Measurements from ENCODE around the gene GOLM1.
"Not testable (repeated sequence)": the region's sequence is repeated elsewhere in the genome, so short reads cannot be mapped to it uniquely, and the experiment has no call there.

GOLM1 gene, protein sequence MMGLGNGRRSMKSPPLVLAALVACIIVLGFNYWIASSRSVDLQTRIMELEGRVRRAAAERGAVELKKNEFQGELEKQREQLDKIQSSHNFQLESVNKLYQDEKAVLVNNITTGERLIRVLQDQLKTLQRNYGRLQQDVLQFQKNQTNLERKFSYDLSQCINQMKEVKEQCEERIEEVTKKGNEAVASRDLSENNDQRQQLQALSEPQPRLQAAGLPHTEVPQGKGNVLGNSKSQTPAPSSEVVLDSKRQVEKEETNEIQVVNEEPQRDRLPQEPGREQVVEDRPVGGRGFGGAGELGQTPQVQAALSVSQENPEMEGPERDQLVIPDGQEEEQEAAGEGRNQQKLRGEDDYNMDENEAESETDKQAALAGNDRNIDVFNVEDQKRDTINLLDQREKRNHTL

DNA sequence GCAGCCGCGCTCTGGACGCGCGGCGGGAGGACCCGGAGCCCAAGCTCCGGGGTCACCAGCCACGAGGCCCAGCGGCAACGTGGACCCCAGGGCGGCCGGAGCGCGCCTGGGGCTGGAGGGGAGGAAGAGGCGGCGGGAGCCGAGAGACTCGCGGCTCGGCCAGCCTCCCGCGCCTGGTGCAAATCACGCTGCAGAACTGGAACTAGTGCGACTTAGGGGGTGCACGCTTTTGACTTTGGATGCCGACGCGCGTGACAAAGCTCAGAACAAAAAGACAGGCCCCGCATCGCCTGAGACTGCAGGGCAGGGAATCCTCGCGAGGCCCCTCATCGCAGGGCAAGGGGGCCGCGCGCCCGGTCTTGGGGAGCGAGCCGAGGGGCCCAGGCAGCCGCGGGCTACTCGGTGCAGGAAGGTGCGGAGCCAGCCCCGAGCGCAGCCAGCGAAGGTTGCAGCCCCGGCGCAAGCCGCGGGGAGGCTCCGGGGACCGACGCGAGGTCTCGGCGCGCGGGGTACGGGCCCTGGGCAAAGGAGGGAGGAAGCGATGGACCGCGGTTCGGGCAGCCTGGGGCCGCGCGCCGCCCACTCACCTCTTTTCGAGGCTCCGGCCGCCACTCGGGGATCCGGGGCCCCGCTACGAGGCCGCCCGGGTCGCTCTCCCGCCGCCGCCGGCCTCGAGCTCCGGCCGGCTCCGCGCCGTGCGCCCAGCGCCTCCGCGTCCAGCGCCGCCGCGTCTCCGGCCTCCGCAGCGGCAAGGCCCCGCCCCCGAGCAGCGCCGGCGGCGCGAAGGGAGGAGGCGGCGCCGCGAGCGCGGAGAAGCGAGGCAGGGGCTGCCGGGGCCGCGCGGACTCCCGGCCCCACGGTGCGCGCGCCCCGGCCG, at the start of gene GOLM1:
GOLM1 (minus strand) TSS at position 735 of the 877 bp plus-strand sequence. CDS start 20,238 bp downstream, outside the sequence.
- no peak for DNase-seq (ENCODE audit: low read depth, low spot score)

DNA sequence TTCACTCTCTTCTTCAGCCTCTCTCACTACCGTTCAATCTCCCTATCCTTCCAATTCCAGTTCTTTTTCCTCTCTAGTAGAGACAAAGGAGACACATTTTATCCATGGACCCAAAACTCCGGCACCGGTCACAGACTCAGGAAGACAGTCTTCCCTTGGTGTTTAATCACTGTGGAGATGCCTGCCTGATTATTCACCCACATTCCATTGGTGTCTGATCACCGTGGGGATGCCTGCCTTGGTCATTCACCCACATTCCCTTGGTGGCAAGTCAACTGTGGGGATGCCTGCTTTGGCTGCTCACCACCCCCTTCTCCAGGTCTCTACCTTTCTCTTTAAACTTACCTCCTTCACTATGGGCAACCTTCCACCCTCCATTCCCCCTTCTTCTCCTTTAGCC, 47.3 kb upstream of the GOLM1 start:
- DNase-seq (ENCODE audit: low read depth, low spot score): not testable (repeated sequence)

DNA sequence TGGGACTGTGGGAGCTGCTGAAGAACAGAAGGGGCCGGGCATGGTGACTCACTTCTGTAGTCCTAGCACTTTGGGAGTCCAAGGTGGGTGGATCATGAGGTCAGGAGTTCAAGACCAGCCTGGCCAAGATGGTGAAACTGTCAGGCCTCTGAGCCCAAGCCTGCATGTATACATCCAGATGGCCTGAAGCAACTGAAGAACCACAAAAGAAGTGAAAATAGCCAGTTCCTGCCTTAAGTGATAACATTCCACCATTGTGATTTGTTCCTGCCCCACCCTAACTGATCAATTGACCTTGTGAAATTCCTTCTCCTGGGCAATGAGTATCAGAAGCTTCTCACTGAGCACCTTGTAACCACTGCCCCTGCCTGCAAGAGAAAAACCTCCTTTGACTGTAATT, 46.6 kb upstream of the GOLM1 start:
- DNase-seq (ENCODE audit: low read depth, low spot score): not testable (repeated sequence)

DNA sequence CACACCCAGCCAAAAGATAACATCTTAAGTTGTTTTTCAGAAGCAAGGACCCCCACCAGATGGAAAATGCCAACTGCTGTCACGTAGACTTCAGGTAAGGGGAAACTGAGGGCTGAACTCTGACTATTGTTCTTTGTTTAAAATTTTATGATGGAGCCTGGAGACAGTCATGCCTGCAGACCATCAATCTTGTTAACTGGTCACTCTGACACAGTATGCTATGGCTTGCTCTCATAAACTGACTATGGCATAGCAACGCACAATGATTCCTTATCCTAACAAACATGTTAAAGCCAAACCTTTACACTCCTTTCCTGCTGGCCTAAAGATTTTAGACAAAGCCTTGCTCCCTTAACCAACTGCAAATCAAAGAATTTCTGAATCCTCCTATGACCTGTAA, 43.6 kb upstream of the GOLM1 start:
- no peak for DNase-seq (ENCODE audit: low read depth, low spot score)

DNA sequence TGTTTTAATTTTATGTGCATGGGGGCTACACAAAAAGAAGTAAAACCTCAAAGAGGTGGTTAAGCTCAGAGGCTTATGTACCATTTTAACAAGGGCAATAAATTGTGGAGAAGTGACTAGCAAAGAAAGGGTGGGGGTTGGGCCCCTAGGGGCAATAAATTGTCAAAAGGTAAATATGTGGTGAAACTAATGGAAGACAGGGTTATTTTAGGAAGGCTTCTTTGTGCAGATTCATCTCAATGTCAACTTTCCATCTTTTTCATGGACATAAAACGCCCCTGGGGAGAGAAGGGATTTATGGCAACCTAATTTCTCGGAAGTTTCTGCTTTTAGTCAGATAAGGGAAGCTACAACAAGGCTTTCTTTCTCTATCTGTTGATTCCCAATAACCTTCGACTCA, 42.5 kb upstream of the GOLM1 start:
- no peak for DNase-seq (ENCODE audit: low read depth, low spot score)

DNA sequence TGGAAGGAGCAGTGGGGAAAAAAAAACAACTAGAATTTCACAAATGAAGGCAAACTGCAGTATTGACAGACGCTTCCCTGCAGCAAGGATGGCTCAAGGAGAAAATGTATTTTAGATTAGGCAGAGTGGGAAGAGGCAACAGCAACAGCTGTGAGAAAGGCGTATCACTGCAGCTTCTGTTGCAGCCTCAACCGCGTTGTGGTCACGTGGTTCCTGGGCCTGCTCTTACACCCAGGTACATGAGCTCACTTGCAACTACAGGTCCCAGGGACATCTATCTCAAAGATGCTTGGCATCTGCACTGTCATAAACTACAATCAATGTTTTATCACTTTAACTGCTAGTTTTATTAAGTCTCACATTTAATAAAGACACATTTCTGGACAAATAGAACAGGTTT, 36.0 kb upstream of the GOLM1 start:
- DNase-seq (ENCODE audit: low read depth, low spot score): no peak

DNA sequence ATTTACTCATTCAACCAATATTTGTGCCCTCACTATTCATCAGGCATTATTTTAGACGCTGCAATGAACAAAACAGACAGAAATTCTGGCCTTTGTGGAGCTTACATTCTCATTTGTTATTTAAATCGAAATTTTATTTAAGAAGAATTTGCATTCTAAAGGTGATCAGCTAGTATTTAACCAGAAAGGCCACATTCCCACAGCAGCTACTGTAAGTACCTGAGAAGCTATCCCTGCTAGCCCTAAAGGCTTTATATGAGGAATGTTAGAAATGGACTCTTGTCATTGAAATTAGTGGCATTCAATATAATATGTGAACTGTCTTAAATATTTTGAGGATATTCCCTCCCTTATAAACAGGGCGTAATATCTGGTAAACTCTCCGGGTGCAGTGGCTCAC, 35.0 kb upstream of the GOLM1 start:
- no peak for DNase-seq (ENCODE audit: low read depth, low spot score)

DNA sequence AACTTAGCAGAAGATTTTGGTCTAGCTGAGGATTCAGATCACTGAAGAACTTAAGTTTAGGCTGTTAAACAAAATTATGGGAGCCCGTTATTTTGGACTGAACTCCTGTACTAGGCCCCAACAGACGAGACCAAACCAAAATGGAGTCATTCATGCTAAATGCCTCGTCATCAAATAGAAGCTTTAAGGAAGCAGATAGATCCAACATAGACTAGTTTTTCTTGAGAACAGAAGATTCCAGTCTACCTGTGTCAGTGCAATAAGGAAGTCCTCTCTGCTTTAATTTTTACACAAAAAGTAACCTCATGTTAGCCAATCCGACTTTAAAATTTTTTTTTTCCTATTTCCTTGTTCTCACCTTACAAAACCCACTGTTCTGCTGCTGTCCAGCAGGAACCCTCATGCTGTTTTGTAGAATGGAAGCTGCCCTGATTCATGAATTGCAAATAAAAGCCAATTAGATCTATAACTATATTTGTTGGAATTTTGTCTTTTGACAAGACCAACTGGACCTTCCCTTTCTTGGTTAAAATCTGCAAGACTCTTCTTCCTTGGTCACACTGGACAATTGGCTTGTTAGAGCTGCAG, 29.0 kb upstream of the GOLM1 start:
- DNase-seq (ENCODE audit: low read depth, low spot score): no peak

DNA sequence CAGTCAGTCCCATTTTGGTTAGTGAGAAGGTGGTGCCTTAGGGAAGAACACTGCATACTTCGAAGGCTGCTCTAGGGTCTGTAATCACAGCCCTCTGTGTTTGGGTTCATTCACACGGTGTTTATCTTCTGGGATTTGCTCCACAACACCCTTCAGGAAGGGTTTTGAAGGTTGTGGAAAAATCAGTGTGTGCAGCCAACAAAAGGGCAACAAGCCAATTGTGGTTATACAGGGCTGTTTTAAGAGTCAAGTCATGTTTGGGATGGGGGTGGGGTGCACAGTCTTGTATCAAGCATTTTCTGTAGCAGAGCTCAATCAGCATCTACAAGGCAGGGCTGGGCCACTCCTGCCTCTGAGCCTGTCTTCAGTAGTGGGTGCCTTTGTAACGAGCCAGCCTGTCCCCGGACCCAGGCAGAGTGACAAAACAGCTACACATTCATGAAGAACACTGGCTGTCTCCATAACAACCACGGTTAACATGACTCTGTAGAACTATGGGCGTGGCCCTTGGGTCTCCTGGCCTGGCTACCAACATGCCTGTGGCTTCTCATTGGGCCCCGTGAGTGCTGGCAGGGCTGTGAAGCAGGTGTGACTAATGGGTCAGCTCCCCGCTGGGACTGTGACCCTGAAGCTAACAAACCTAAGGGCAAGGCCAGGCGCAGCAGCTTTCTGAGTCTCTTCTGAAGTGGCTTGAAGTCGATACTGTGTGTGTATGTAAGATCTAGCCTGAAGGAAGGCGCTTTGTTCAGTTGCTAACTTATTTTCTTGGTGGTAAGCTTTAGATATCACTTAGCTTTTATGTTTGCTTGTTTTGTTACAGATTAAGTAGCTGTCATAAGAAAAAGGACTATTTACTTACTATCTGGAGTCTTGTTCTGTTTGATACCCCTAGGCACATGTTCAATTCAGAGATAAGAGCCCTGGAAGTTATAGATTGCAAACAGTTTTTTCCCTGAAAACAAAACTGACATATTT, 27.9 kb upstream of the GOLM1 start:
- DNase-seq (ENCODE audit: low read depth, low spot score): peak; percentile 56

DNA sequence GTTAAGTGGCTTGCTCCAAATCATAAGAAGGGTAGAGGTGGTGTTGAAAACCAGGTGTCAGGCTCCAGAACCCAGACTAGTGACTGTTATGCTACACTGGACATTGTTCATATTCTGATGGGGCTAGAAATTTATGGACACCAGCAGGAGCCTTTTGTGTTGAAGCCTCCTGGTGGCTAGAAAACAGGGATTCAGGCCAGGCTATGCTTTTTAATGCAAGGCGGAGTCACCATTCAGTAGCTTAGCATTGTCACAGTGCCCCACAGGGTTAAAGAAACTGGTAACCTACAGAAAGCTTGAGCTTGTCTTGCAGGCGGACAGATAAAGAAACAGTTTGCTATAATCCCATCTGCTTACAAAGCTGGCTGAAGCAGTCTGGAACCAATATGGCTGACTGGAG, 23.0 kb upstream of the GOLM1 start:
- DNase-seq (ENCODE audit: low read depth, low spot score): no peak

DNA sequence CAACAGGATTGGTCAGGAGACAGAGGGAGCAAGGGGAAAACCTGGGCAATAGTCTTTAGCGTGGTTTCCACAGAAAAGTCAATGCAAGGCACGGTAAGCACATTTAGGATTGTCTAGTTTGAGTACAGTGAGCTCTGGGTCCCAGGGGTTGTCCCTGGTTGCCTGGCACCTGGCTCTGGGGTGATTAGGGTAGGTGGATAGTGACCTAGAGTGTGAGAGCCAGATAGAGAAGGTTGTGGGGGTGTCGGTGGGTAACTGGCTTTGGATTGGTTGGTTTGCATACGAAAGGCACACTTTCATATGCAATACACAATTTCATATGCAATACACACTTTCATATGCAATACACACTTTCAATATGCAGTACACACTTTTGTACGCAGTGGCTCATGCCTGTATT, 20.1 kb upstream of the GOLM1 start:
- DNase-seq (ENCODE audit: low read depth, low spot score): no peak

DNA sequence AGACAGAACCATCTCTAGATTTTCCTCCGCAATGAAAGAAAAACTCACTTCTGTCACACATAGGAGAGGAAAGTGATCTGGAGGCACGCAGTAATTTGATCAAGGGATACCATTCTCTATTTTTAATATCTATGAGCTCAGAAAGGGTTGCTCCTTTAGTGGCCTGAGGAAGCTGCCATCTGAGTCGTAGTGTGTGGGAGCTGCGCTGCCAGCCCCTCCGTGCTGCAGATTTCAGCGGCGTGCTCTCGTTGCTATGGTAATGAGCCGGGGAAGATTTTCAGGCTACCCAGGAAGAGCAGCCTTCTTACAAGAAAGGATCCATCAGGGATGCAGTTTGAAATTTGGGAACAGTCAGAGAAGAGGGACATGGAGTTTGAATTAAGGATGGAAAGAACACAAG, 17.1 kb upstream of the GOLM1 start:
- no peak for DNase-seq (ENCODE audit: low read depth, low spot score)

DNA sequence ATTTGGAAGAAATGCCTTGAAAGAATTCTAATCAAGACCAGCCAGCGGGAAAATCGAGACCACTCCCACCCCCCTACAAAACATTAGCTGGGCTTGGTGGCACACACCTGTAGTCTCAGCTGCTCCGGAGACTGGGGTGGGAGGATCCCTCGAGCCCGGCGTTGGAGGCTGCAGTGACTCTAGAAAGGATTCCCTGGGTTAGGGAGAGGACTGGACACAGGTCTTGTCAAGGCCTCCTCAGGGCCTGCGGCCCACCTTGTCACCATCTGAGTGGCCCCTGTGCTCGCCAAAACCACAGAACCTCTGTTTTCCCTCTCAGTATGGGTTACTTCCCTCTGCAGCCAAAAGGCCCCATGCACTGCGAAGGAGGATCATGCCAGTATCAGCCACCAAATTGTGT, 16.5 kb upstream of the GOLM1 start:
- no peak for DNase-seq (ENCODE audit: low read depth, low spot score)

DNA sequence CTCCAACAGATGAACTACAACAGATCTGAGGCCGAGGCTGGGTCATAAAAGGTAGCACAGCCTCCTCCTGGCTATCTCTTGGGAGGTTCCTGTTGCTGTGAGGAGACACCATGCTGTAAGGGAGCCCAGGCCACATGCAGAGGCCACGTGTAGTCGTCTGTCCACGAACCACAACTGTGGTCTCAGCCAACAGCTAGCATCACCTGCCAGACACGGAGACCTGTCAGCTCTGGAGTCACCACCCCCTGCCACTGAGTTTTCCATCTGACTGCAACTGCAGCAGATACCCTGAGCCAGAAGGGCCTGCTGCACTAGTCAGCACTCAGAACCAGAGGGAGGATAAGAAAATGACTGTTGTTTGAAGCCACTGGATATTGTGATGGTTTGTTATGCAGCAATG, 12.7 kb upstream of the GOLM1 start:
- DNase-seq (ENCODE audit: low read depth, low spot score): no peak

DNA sequence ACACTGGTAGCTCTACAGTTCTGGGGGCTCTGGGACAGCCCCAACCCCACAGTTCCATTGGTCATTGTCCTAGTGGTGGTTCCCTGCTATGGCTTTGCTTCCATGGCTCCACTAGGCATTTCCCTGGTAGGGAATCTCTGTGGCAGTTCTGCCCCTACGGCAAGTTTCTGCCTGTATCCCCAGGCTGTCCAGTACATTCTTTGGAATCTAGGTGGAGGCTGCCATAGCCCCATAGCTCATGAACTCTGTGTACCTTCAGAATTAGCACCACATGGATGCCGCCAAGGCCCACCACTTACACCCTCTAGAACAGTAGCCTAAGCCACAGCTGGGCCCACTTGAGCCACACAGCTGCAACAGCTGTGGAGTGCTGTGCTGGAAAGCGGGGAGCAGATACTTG, 3.3 kb upstream of the GOLM1 start:
- DNase-seq (ENCODE audit: low read depth, low spot score): no peak

DNA sequence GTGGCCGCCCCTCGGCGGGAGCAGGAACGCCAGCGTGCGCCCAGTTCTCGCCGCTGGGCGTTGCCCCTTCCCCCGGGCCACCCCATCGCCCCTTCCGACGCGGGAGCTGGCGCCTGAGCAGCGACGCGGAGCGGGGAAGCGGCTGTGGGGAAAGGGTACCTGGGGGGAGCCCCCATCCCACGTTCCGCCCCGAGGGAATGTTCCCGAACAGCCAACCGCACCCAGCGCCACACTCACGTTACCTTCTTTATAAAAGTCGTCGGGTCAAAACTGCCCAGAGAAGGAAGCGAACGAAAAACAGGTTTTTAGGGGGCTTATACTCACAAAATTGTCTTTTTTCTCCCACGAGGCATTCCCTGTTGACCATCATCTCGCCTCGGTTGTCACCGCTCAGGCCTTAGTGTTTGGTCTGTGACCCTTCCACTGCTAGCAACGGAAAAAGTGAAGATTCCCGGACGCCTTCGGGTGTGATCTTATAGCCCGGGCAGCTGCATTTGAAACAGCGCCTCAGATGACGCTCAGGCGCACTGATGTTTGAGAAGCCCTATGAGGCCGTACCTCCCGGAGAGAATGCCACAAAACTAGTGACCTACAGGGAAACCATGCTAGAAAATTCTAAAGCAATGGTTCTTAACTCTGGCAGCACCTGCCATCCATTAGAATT, 475 bp upstream of the GOLM1 start:
- no peak for DNase-seq (ENCODE audit: low read depth, low spot score)

DNA sequence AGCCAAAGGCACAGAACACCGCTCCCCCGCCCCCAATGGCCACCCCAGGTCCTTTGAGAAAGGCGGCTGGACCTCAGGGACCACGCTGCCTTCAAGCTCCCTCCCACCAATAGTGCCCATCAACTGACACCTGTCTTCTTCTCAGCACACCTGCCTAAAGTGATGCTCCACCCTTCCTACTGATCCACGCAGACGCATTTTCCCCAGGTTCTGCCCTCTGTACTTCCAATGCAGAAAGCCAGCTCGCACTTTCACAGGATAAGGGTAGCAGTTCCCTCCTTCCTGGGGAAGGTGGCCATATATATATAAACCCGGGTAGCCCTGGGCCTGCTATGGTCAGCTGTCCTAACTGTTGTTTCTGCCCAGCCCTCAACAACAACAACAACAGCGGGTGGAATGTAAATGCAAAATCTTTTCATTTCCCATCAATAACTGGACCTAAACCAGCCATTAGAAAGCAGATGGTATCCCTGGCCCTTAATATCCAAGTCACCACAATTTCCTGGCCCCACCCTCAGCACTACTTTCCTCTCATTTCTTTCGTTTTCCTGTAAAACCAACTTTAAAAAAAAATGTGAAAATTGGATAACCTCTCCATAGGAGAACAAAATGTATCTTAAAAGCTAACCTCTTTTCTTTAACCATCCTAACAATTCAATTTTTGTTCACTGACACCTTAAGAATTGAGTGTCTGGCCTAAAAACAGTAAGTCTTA, 1.7 kb downstream of the GOLM1 start:
- no peak for DNase-seq (ENCODE audit: low read depth, low spot score)

DNA sequence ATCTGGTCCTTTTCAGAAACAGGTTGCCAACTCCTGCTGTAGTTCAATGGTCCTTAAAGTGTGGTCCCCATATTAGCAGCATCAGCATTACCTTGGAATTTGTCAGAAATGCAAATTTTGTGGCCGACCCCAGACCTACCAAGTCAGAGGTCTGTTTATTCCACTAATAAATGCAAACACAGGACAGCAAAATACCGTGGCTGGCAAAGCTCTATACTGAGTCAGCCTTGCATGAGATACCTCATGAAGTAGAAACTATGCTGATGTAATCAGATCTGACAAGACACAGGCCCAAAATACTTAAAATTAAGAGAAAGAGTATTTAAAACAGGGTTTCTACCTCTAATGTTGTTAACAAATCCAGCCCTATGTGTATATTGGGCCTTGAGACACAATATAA, 3.0 kb downstream of the GOLM1 start:
- no peak for DNase-seq (ENCODE audit: low read depth, low spot score)

DNA sequence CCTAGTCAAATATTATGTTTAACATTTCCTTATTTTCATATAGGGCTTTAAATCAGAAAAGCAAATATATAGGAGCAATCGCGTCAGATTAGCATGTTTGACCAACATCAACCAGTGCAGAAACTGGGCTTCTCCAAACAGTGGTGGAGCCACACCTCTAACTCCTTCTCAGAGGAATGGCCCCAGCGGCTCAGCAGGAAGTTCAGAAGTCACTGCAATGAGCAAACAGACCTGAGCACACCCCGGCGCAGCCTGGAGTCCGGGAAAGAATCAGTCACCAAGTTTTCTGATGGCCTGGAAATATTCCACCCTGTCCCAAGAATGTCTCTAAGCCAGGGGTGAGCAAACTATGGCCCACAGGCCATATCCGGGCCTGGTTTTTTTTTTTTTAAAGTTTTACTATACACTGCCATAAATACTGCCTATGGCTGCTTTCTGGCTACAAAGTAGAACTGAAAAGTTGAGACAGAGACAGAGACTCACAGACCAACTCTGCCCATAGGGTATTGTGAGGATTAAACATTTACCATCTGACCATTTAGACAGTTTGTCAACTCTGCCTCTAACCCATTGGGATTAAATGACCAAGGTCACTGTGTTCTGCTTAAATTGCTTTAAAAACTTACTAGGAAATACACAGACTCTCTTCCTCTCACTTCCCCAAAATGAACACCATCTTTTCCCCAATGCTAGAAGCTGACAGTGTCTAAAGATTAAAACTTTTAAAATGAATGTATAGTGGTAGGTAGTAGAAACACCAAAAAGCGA, 5.4 kb downstream of the GOLM1 start:
- DNase-seq (ENCODE audit: low read depth, low spot score): no peak

All from smooth muscle cell of the brain vasculature (primary cell).